Choroid plexus epithelial cell (primary cell): ENCODE results near the gene ATP6AP2.

Experiments
- DNase-seq: peaks from one replicate; pipeline ENCODE4 v3.0.0-alpha.2; 2010; ENCODE audit warnings: low read depth
- H3K4me3 ChIP-seq: 2 replicates; pipeline ENCODE4 v1.5.1; 2011; ENCODE audit warnings: low read depth, mild to moderate bottlenecking, control low read depth, low read length, moderate library complexity
- CTCF ChIP-seq: conservative IDR thresholded peaks from 2 replicates; pipeline ENCODE4 v1.5.1; 2011; ENCODE audit warnings: low read depth, mild to moderate bottlenecking, control low read depth, inconsistent platforms, low read length, moderate library complexity

The ATP6AP2 gene

GRCh38 chrX:40580537-40581335, at the start of gene ATP6AP2:
Gene ATP6AP2, plus strand, starts transcription at chrX:40580970. Its CDS starts 96 bp downstream, at chrX:40581066.
- DNase-seq: peak; percentile 94
- no peak for TF ChIP-seq CTCF
- H3K4me3 ChIP-seq: peak within 1 kb of the TSS; percentile 83

GRCh38 chrX:40531056-40531826, 49.5 kb upstream of the ATP6AP2 start:
- H3K4me3 ChIP-seq: no peak overlapping the region
- no peak for TF ChIP-seq CTCF
- no peak for DNase-seq

GRCh38 chrX:40537310-40537709, 43.5 kb upstream of the ATP6AP2 start:
- no peak overlapping the region for H3K4me3 ChIP-seq
- DNase-seq: no peak
- TF ChIP-seq CTCF: no peak

GRCh38 chrX:40538406-40538805, 42.4 kb upstream of the ATP6AP2 start:
- no peak overlapping the region for H3K4me3 ChIP-seq
- no peak for DNase-seq
- TF ChIP-seq CTCF: no peak

- H3K4me3 ChIP-seq: no peak overlapping the region
- TF ChIP-seq CTCF: peak; percentile 24
These were observed 41.3 kb upstream of the ATP6AP2 start for GRCh38 chrX:40539214-40540142.

GRCh38 chrX:40542208-40542607, 38.6 kb upstream of the ATP6AP2 start:
- no peak for TF ChIP-seq CTCF
- no peak for DNase-seq
- H3K4me3 ChIP-seq: no peak overlapping the region

More at GRCh38 chrX:40539214-40540142, 41.3 kb upstream of the ATP6AP2 start:
- peak; percentile 48 for DNase-seq
